SK-N-MC (cell line): ENCODE measurements around the gene CCL25.
"Not testable (repeated sequence)": the region's sequence is repeated elsewhere in the genome, so short reads cannot be mapped to it uniquely, and the experiment has no call there.

Source experiments
- EZH2 ChIP-seq: fragments of 200-600 bp; sonication (generic); IDR thresholded peaks from one replicate; pipeline ENCODE4 v1.6.1; 2017; ENCODE audit warnings: antibody characterized with exemption
- POLR2AphosphoS5 ChIP-seq: IDR thresholded peaks from 2 replicates; pipeline ENCODE4 v1.6.1; 2012; ENCODE audit warnings: mild to moderate bottlenecking, low read depth, low read length, borderline replicate concordance

DNA sequence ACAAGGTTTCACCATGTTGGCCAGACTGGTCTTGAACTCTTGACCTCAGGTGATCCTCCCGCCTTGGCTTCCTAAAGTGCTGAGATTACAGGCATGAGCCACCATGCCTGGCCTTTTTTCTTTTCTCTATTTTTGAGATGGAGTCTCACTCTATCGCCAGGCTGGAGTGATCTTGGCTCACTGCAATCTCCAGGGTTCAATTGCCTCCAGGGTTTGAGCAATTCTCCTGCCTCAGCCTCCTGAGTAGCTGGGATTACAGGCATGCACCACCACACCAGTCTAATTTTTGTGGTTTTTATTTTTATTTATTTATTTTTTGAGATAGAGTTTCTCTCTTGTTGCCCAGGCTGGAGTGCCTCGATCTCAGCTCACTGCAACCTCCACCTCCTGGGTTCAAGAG, 28.3 kb upstream of the CCL25 start:
- TF ChIP-seq EZH2, POLR2AphosphoS5: not testable (repeated sequence)
